ENCODE data around the gene CMIP. TPM values are rescaled to one million over a fixed set of nuclear protein-coding genes. Genes with fewer than 3 reads are reported as not detected.
A peak's percentile ranks its signal among the peaks of the same experiment; 100 is the strongest.

Gene CMIP
- total and polyA plus RNA-seq, 7 donors: 1.4 to 8.9 (median 4.1) TPM

DNA sequence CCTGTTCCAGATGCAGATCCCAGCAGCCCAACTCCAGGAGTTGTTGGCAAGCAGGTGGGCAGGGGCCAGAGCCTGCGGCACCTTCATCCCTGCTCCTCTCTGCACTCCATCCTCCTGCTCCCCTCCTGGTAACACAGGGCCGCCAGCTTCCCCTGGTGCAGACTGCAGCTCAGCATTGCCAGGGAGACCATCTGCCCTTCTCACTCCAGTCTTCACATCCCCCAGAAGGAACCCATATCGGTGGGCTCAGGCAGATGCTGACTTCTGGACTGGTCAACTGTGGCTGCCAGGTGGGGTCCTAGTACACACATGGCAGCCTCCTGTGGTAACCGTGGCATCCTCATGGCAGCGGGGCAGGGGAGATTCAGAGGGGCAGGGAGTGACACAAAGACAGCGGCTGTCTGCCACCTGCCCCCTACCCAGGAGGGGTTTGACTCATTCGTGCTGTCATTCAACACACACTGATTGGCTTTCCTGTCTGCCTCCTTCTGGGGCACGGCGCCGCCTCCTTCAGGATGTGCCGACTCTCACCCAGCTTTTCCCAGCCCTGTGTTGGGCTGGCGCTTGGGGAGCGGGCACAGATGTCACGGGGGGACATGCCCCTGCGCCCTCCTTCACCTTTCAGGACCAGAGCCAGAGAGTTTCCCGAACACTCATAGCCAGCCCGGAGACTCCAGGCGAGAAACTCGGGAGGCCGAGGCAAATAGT, 120.9 kb downstream of the CMIP start:
- intact Hi-C loops (cut with DNase I): no loop called here

DNA sequence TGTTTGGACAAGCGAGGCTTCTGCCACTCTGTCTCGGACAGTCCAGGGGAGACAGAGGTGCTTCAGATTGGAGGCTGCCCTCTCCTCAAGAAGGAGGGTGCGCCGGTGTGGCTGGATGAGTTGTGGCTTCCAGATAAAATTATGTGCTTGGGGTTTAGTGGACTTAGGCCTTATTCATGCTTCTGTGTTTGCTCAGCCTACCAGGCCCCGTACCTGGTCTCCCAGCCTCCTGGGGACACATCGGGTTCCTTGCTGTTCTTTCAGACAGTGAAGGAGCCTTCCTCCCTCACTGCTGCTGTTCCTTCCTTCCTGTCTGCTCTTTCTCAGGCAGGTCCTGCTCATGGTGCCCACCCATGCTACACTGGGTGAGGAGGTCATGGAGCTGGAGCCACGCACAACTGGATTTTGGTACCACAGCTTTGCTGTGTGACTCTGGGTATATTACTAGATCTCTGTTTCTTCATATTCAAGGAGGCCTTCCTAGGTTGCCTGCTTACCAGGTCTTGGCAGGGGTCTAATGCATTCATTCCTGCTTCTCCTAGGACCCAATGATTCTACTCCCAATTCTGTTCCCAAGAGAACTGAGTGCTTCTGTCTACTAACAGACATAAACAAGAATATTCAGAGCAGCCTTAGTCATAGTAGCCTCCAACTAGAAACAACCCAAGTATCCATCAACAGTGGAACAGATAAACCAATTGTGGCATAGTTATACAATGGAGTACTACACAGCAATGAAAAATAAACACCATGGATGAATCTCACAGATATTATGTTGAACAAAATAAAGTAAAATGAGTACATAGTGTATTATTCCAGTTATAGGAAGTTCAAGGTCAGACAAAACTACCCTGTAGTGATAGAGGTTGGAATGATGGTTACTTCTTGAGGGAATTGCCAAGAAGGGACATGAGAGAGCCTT, 121.7 kb downstream of the CMIP start:
- TF ChIP-seq CTCF (IDR thresholded peaks at IDR 0.05): no peak
- no peak overlapping the region for H3K27ac ChIP-seq
- DNase-seq (no peak), ATAC-seq (no peak)
- WGBS, 3 donors: 96 to 100% (median 96%) methylated on average over 7 of the region's 7 CpGs
- no peaks in the 10 kb centered on the region for H3K9me3 ChIP-seq
- no peaks in the 10 kb centered on the region for H3K4me1 ChIP-seq
- intact Hi-C loops (cut with DNase I): no loop called here
- no peak overlapping the region for H3K4me3 ChIP-seq
- H3K27me3 ChIP-seq (ENCODE audit: insufficient read depth in 3 of 3, low read length in 2 of 3): no peaks in the 10 kb centered on the region
- H3K36me3 ChIP-seq (ENCODE audit: insufficient read depth in 1 of 2, low read depth in 1 of 2): no peaks in the 10 kb centered on the region

More for the DNA sequence above, 120.9 kb downstream of the CMIP start:
- no peak overlapping the region for H3K27ac ChIP-seq
- no peaks in the 10 kb centered on the region for H3K36me3 ChIP-seq (ENCODE audit: insufficient read depth in 1 of 2, low read depth in 1 of 2)
- H3K4me1 ChIP-seq: no peaks in the 10 kb centered on the region
- H3K27me3 ChIP-seq (ENCODE audit: insufficient read depth in 3 of 3, low read length in 2 of 3): no peaks in the 10 kb centered on the region
- WGBS, 3 donors: 90 to 96% (median 92%) methylated on average over 20 of the region's 20 CpGs
- no peak for ATAC-seq
- no peak overlapping the region for H3K4me3 ChIP-seq
- DNase-seq: no peak
- no peaks in the 10 kb centered on the region for H3K9me3 ChIP-seq
- TF ChIP-seq CTCF (IDR thresholded peaks at IDR 0.05): no peak

- DNase-seq: no peak
- WGBS, 3 donors: 92 to 95% (median 92%) methylated on average over 13 of the region's 13 CpGs
- Histone ChIP-seq H3K27me3 (ENCODE audit: insufficient read depth in 3 of 3, low read length in 2 of 3) (no peaks in the 10 kb centered on the region), H3K4me3 (no peak overlapping the region), H3K9me3 (no peaks in the 10 kb centered on the region), H3K27ac (no peak overlapping the region), H3K4me1 (no peaks in the 10 kb centered on the region), H3K36me3 (ENCODE audit: insufficient read depth in 1 of 2, low read depth in 1 of 2) (no peaks in the 10 kb centered on the region)
- ATAC-seq: no peak
- intact Hi-C loops (cut with DNase I): no loop called here
- TF ChIP-seq CTCF (IDR thresholded peaks at IDR 0.05): no peak
Measured at GRCh38 chr16:81567087-81567486, 122.5 kb downstream of the CMIP start.

- WGBS, 3 donors: 53 to 60% (median 53%) methylated on average over 13 of the region's 13 CpGs
- intact Hi-C loops (cut with DNase I): no loop called here
Measured at GRCh38 chr16:81567987-81568748, 123.6 kb downstream of the CMIP start.

More at GRCh38 chr16:81567987-81568748, 123.6 kb downstream of the CMIP start:
- Histone ChIP-seq H3K27ac (no peak overlapping the region), H3K27me3 (ENCODE audit: insufficient read depth in 3 of 3, low read length in 2 of 3) (no peaks in the 10 kb centered on the region), H3K4me3 (no peak overlapping the region), H3K36me3 (ENCODE audit: insufficient read depth in 1 of 2, low read depth in 1 of 2) (no peaks in the 10 kb centered on the region), H3K4me1 (no peaks in the 10 kb centered on the region), H3K9me3 (no peaks in the 10 kb centered on the region)
- no peak for TF ChIP-seq CTCF (IDR thresholded peaks at IDR 0.05)
- ATAC-seq: peak in 1 of 4 donors; percentile 45
- peak in 1 of 2 donors; percentile 43 for DNase-seq
